Skeletal muscle tissue (tissue), 4 donors: ENCODE measurements around the gene CACNA2D4. TPM values are rescaled to one million over a fixed set of nuclear protein-coding genes. Genes with fewer than 3 reads are reported as not detected.

Experiments
- H3K27ac ChIP-seq: one replicate; pipeline ENCODE4 v1.7.0; 2013; ENCODE audit warnings: mild to moderate bottlenecking, low read depth, low read length, inconsistent platforms
- H3K27me3 ChIP-seq, 3 donors: one replicate each; pipeline ENCODE4 v1.7.0; 2013; ENCODE audit warnings: low read length in 3 of 3; ENCODE audit not compliant: control insufficient read depth in 3 of 3, insufficient read depth in 3 of 3
- H3K36me3 ChIP-seq, 3 donors: one replicate each; pipeline ENCODE4 v1.7.0; 2013; ENCODE audit warnings: low read length in 3 of 3; ENCODE audit not compliant: control insufficient read depth in 3 of 3, insufficient read depth in 3 of 3
- H3K4me1 ChIP-seq, 3 donors: one replicate each; pipeline ENCODE4 v1.7.0; 2013; ENCODE audit warnings: low read length in 3 of 3, mild to moderate bottlenecking in 3 of 3; ENCODE audit not compliant: control insufficient read depth in 3 of 3, insufficient read depth in 3 of 3
- H3K4me3 ChIP-seq, 3 donors: one replicate each; pipeline ENCODE4 v1.7.0; 2013; ENCODE audit warnings: low read length in 3 of 3
- H3K9ac ChIP-seq, 3 donors: one replicate each; pipeline ENCODE4 v1.7.0; 2013; ENCODE audit warnings: low read length in 3 of 3, mild to moderate bottlenecking in 3 of 3, moderate library complexity in 2 of 3, low read depth in 1 of 3
- H3K9me3 ChIP-seq, 3 donors: one replicate each; pipeline ENCODE4 v1.7.0; 2013; ENCODE audit warnings: low read length in 3 of 3; ENCODE audit not compliant: control insufficient read depth in 3 of 3
- total RNA-seq: library from RNA; depleted of rRNA; stranded (reverse); fragments of >200 nt; gene quantifications from one replicate; pipeline ENCODE4 v1.2.3, GENCODE V29; 2014
- donor health status: Osteomylitis.

Gene CACNA2D4
- total RNA-seq, 1 donor from 2014 or later: 0.52 TPM

DNA sequence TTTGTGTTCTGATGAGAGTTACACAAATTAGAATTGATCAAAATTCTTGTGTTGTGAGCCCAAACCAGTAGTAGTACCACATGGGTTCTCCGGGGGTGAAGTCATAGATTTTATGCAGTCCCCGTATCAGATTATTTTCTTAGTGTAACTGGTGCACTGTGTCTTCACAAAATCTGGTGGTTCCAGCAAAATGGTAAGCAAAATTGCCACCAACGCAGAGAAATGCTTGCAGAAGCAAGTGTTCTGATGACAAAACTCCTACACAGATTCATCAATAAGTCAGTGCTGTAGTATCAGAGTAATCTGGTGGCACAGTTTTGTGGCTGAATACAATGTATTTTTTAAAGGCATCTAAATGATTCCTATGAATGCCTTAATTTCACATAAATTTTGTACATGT is 1.3 kb upstream of the CACNA2D4 start:
- Histone ChIP-seq H3K4me1 (peaks cover 25 to 41% (median 29%) of the 10 kb centered on the region in 3 donors), H3K27ac (no peak overlapping the region), H3K36me3 (no peaks in the 10 kb centered on the region), H3K27me3 (peaks cover 0 to 7% (median 7%) of the 10 kb centered on the region in 3 donors), H3K4me3 (no peak overlapping the region), H3K9ac (no peak overlapping the region), H3K9me3 (no peaks in the 10 kb centered on the region)

DNA sequence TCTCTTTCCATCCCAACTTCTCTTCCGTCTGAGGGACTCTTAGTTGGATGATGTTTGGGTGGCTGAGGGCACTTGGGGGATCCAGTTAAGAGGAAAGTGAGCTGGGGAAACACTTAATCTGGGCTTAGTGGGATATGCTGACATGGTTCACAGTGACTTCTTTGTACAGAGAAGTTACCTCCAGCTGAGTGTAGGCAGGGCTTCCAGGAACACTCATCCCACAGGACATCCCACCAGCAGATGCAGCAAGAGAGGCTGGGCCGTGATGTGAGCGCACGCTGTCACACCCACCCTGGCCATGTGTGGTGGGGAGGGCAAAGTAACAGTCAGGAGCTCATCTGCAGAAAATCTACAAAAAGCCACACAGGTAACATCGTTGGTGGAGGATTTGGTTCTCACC is 832 bp upstream of the CACNA2D4 start:
- Histone ChIP-seq H3K9me3 (no peaks in the 10 kb centered on the region), H3K27me3 (peaks cover 0 to 7% (median 7%) of the 10 kb centered on the region in 3 donors), H3K4me1 (peaks cover 21 to 37% (median 26%) of the 10 kb centered on the region in 3 donors), H3K27ac (no peak overlapping the region), H3K4me3 (no peak overlapping the region), H3K9ac (no peak overlapping the region), H3K36me3 (no peaks in the 10 kb centered on the region)

DNA sequence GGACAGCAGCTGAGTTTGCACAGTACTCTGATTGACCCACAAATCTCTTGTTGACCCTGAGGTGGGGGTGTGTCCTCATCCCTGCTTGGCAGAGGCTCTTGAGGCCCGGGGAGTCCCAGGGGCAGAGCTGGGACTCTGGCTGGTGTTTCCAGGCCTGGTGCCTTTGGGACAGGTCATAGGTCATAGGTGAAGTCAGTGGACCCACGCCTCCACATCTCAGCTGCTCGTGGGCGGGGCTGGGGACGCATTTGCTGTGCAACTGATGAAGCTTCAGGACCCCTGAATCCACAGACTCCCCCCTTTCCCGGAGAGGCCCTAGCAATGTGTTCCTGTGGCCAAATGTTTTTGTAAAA is 408 bp upstream of the CACNA2D4 start:
- peak overlapping the region in 2 of 3 donors; percentile 20 to 33 for H3K9ac ChIP-seq
- H3K4me3 ChIP-seq: no peak overlapping the region
- H3K9me3 ChIP-seq: no peaks in the 10 kb centered on the region
- H3K27me3 ChIP-seq: peaks cover 0 to 7% (median 7%) of the 10 kb centered on the region in 3 donors
- H3K4me1 ChIP-seq: peaks cover 20 to 35% (median 25%) of the 10 kb centered on the region in 3 donors
- H3K36me3 ChIP-seq: no peaks in the 10 kb centered on the region
- H3K27ac ChIP-seq: no peak overlapping the region

DNA sequence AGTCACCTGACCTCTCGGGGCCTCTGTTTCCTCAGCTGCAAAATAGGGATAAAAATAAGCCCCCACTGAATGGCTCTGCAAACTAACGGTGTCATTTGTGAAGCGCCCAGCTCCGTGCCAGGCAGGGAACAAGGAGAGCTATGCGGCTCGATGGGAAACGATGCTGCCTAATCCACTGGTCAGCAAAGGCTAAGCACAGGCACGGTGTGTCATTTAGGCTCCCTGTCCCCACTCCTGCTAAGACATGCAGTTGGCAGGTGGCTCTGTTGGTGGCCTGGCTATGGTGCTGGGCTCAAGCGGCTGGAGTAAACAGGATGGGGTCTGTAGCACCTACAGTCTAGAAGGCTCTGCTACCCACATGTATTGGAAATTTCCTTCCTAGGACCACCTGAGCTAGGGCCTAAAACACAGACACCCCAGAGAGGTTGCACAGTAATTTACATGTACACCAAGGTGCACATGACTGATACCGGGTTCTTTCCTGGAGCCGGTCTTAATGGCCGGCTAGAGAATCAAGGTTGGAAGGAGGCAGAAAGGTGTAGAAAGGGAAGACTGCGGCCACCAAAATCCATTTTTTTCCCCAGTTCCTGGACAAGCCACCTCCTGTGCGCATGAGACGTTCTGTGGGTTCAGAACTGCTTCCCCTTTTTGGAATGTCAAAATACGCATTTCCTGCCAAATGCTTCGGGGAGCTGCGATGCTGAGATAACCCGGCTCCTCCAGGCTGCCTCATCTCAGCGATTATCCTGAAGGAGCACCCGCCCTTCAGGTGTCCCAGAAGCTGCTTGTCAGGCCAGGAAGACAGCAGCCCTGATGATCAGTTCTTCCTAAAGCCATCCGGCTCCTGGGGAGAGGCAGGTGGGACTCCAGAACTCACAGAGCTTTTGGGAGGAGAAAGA is 1.0 kb downstream of the CACNA2D4 start:
- Histone ChIP-seq H3K4me3 (peak overlapping the region in 2 of 3 donors; percentile 13 to 22), H3K4me1 (peaks cover 23 to 41% (median 30%) of the 10 kb centered on the region in 3 donors)

DNA sequence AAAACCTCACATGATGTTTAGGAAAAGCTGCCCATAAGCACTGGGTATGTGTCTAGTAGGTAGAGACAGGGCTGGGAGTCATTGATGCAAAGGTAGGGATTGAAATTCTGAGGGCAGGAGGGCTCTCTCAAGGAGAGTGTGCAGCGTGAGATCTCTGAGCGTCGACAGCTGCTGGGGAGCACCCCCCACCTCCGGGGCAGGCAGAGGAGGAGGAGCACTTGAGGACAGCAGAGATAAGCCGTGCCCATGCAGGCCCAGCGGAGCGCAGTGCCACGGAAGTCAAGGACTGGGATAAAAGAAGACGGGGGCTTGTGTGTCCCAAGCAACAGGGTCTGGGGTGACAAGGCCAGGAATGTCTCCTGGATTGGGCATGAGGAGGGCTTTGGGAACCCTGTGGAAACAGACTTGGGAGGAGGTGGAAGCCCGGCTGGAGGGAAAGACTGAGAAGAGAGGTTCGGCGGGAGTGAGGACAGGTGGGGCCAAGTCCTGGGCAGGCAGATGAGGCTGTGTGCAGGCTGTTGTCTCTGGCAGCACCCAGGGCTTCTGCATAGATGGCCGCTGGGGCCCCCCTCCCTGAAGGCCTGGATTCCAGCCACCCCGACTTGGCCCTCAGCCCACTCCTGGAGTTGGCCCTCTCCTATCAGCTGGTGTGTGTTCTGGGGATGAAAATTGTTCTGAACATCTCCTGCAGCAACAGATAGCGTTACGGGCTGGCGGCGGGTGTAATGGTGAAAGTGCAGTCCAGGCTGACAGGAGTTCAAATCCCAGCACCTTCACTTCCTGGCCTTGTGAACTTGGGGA is 1.9 kb downstream of the CACNA2D4 start:
- no peak overlapping the region for H3K27ac ChIP-seq
- H3K9me3 ChIP-seq: no peaks in the 10 kb centered on the region
- H3K9ac ChIP-seq: peak overlapping the region in 1 of 3 donors; percentile 8
- no peaks in the 10 kb centered on the region for H3K36me3 ChIP-seq
- peaks cover 0 to 3% (median 0%) of the 10 kb centered on the region in 3 donors for H3K27me3 ChIP-seq
- H3K4me3 ChIP-seq: no peak overlapping the region
- H3K4me1 ChIP-seq: peaks cover 31 to 49% (median 38%) of the 10 kb centered on the region in 3 donors

More for the DNA sequence above, 1.0 kb downstream of the CACNA2D4 start:
- Histone ChIP-seq H3K9ac (no peak overlapping the region), H3K36me3 (no peaks in the 10 kb centered on the region), H3K27me3 (peaks cover 0 to 3% (median 2%) of the 10 kb centered on the region in 3 donors), H3K9me3 (no peaks in the 10 kb centered on the region), H3K27ac (no peak overlapping the region)

DNA sequence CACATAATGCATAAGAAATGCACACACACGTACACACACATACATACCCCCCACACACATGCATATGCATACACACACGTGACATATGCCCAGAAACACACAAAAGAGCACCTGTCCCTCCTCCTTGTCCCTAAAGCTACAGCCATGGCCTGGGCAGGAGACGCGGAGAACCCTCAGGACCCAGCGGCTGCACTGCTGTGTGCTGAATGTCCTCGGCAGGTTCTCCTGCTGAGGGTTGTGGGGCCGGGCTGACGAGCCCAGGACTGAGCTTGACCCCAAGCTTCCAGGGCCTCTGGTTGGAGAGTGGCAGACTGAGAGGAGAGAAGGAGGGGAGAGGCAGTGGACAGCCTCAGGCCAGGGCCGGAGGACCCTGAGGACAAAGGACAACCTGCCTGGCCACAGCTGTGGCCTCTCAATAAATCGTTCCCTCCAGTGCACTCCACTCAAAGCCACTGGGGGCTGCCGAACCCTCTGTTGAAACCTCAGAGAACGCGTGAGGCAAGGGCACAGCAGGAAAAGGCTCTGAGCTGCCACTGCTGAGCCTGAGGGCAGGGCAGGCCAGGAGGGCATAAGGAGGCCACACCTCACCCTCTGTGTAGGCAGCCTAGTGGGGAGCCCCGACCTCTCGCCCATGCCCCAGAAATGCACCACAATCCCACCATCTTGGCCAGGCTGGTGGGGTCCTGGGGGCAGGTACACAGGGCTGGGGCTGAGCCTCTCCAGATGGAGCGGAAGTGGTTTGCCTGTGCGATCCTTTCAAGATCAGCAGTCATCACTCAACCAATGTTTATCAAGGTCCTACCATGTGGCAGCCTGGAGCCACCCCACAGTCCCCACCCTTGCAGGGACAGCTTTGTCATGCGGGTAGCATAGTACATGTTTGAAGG is 3.1 kb downstream of the CACNA2D4 start:
- H3K4me3 ChIP-seq: no peak overlapping the region
- H3K9ac ChIP-seq: peak overlapping the region in 1 of 3 donors; percentile 8
- no peaks in the 10 kb centered on the region for H3K9me3 ChIP-seq
- no peaks in the 10 kb centered on the region for H3K36me3 ChIP-seq
- peaks cover 0 to 3% (median 0%) of the 10 kb centered on the region in 3 donors for H3K27me3 ChIP-seq
- peaks cover 35 to 55% (median 43%) of the 10 kb centered on the region in 3 donors for H3K4me1 ChIP-seq
- no peak overlapping the region for H3K27ac ChIP-seq

DNA sequence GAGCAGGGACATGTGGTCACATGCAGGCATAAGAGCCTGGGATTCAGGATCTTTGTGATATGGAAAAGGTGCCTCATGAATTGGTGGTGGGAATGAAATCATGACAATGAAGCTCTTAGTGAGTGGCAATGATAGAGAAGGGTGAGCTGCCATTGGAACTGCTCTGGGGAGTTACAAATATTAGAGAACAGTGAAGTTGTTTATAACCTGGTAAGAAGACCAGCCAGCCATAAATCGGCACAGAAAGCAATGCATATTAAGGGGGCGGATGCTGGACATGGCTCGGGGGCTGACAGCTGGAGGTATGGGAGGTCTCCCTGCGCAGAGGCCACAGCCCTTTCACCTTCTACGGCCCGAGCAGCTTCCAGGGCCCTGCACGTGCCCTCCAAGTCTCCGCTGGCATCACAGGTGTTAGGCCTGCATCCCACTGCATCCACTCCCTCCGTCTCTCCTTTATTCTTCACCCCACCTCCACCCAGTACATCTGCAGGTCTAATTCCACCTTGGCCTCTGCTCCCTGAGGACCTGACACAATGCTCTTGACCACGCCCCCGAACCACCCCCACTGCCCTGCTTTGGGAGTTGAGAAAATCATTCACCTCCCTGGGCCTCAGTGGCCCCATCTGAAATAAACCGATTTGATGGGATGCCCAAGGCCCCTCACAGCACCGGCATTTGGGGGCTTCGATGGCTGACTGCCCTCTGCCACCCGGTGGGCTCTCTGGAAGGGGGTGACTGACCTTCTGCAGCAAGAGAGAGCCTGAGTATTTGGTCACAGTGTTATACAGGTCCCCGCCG is 4.1 kb downstream of the CACNA2D4 start:
- no peaks in the 10 kb centered on the region for H3K9me3 ChIP-seq
- no peak overlapping the region for H3K27ac ChIP-seq
- peaks cover 0 to 3% (median 3%) of the 10 kb centered on the region in 3 donors for H3K27me3 ChIP-seq
- no peak overlapping the region for H3K9ac ChIP-seq
- H3K4me1 ChIP-seq: peaks cover 35 to 53% (median 42%) of the 10 kb centered on the region in 3 donors
- H3K4me3 ChIP-seq: no peak overlapping the region
- H3K36me3 ChIP-seq: no peaks in the 10 kb centered on the region

DNA sequence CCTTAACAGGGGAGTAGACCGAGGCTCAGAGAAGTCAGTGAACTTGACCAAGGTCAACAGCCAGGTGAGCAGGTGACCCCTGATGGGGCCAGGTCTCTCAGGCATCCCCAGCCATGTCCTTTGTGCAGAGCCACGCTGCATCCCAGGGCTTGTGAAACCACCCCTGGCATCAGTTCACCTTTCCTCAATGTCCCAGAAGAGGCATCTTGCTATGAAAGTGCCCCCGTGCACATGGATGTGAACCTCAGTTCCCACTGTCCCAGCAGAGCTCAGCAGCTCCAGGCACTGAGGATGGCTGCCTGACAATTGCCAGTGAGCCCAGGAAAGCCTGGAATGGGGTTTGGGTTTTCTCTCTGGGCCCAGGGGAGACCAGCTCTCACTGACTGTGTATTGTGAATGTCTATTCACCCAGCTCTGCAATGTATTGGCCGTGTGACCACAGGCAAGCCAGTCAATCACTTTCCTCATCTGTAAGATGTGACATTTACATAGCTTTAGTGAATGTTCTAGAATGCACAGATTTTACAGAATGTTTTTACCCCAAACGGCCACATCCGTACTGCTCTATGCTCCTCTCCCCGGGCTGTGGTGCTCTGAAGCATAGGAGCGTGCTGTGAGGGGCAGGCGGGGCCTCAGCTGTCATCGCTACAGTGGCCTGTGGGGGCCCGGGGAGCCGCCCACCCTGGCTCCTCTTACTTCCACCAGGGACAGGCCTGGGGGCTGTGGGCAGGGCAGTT is 4.9 kb downstream of the CACNA2D4 start:
- no peak overlapping the region for H3K4me3 ChIP-seq
- H3K36me3 ChIP-seq: no peaks in the 10 kb centered on the region
- no peak overlapping the region for H3K9ac ChIP-seq
- H3K4me1 ChIP-seq: peaks cover 29 to 46% (median 35%) of the 10 kb centered on the region in 3 donors
- no peak overlapping the region for H3K27ac ChIP-seq
- peaks cover 0 to 3% (median 3%) of the 10 kb centered on the region in 3 donors for H3K27me3 ChIP-seq
- H3K9me3 ChIP-seq: no peaks in the 10 kb centered on the region
